ENCODE data around the gene GMNN.

DNA sequence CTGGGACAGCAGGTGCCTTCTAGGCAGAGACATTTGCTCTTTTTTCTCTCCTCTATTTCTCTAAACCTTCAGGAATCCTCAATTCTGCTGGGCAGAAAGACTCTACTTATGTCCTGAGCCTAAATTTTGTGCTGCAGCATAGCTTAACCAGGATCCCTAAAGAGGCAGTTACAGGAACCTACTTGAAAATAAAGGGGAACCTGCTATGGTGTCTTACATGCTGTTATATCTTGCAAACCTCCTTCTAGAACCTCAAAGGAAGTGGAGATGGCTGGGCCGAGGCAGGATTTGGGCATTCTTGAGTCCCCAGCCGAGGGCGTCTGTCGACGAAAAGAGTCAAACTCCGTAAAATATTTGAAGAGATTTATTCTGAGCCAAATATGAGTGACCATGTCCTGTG is 17.1 kb upstream of the GMNN start:
- TF ChIP-seq POLR2AphosphoS5 (IDR thresholded peaks at IDR 0.05; ENCODE audit: borderline replicate concordance, low read depth, low read length) (no peak), EZH2 (IDR thresholded peaks at IDR 0.05) (no peak), FOXP2 (optimal IDR thresholded peaks at IDR 0.05; ENCODE audit: control extremely low read depth, extremely low read length, insufficient read depth) (no peak)

Measured in SK-N-MC (cell line).